Activated T-cell treated with anti-CD3 and anti-CD28 coated beads, Interleukin-2, amount 50 U/mL, for 24 hours (primary cell): Measurements from ENCODE around the gene SOAT2.

Source experiments
- DNase-seq: peaks from one replicate; pipeline ENCODE4 v3.0.0-alpha.2; 2020
- H3K27ac Mint-ChIP-seq: 2 replicates; pipeline ENCODE4 v1.8.0; 2020; ENCODE audit warnings: mild to moderate bottlenecking, mixed read lengths
- H3K27me3 Mint-ChIP-seq: 2 replicates; pipeline ENCODE4 v1.8.0; 2020; ENCODE audit warnings: mixed read lengths
- H3K36me3 Mint-ChIP-seq: 2 replicates; pipeline ENCODE4 v1.8.0; 2020; ENCODE audit warnings: low read depth, mixed read lengths
- H3K4me1 Mint-ChIP-seq: 2 replicates; pipeline ENCODE4 v1.8.0; 2020; ENCODE audit warnings: low read depth, mixed read lengths
- H3K4me3 Mint-ChIP-seq: 2 replicates; pipeline ENCODE4 v1.8.0; 2020; ENCODE audit warnings: mild to moderate bottlenecking, moderate library complexity, mixed read lengths
- H3K9me3 Mint-ChIP-seq: 2 replicates; pipeline ENCODE4 v1.8.0; 2020; ENCODE audit warnings: mixed read lengths

The SOAT2 gene

DNA sequence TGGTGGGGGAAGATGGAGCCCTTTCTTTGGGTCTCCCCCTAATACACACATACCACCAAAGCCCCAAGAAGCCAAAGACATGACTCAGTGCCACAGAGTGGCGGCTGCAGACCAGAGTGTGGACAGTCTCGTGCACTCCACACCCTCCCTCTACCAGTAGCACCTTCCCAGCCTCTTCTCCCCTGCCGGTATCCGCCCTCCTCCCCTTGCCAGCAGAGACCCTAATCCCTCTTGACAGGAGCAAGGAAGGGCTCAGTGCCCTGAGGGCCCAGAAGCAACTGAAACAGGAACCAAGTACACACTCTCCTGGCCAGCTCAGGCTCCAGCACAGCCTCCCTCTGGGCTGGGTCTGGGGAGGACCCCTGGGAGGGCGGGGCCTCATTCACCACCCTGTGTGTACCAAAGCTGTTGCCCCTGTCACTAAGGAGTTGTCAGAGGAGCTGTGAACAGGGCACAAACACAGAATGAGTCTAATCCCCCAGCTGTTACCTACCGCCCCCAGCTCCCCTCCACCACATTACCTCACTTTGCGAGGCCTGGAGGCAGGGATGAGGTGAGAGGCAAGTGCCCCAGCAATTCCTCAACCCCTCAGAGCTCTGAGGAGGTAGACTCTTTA, 32.3 kb upstream of the SOAT2 start:
- Mint-ChIP-seq H3K27ac (peak overlapping the region; percentile 47), H3K9me3 (no peaks in the 10 kb centered on the region), H3K36me3 (peaks cover 88% of the 10 kb centered on the region), H3K4me1 (peaks cover 20% of the 10 kb centered on the region), H3K27me3 (no peaks in the 10 kb centered on the region), H3K4me3 (no peak overlapping the region)
- DNase-seq = peak; percentile 25

DNA sequence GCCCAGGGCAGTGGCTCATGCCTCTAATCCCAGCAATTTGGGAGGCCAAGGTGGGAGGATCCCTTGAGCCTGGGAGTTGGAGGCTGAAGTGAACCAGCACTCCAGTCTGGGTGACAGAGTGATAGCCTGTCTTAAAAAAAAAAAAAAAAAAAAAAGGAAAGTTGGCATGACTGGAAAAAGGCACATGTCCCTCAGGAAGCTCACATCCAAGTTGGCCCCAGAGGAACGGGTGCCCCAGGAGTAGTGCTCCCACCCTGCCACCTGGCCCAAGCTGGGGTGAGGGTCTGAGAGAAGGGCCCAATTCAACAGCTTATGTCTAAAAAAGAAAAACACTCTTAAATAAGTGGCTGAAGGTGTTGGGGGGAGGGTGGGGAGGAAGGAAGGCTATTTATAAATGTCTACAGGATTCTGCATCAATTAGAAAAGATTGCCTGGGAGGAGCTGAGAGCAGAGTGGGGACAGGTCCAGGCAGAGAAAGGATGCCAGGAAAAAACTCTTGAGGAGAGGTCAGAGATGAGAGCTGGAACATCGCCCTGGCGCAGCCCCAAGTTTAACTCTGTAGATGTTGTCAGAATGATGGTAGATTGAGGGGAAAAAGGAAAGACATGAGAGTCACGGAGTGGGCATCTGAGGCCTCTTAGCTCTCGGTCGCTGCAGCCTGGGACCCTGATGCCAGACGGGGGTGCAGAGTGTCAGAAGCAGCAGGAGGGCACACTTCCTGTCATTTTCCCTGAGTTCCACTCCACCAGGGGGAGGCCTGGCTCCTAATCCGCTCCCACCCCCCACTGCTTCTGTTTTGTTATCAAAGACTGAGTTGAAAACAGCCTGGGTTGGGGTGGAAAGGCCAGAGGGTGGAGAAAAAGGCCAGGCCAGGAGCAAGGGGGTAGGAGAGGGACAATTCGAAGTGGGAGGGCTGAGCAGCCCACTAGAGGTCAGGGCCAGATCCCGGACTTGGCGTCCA, 31.4 kb upstream of the SOAT2 start:
- Mint-ChIP-seq H3K27ac (peak overlapping the region; percentile 85), H3K9me3 (no peaks in the 10 kb centered on the region), H3K27me3 (no peaks in the 10 kb centered on the region), H3K4me3 (no peak overlapping the region), H3K36me3 (peaks cover 90% of the 10 kb centered on the region), H3K4me1 (peaks cover 21% of the 10 kb centered on the region)
- DNase-seq = no peak

DNA sequence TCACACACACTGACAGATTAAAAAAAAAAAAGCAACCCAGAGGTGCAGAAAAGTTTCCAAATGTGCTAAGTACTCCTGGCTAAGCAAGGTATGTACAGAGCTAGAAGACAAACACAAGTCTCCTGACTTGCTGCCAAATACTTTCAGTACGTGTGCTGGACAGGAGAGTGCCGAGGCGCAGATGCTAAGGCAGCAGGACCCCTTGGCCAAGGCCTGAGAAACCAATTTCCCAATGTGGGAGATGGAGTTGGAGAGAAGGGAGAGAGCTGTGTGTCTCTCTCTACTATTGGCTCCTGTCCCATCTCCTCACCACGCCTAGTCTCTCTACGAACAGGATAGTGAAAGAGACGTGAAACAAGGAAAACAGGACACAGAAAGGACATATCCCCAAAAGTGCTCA, 29.4 kb upstream of the SOAT2 start:
- peak overlapping the region; percentile 4 for H3K27ac Mint-ChIP-seq
- H3K36me3 Mint-ChIP-seq = peaks cover 90% of the 10 kb centered on the region
- H3K4me3 Mint-ChIP-seq = no peak overlapping the region
- no peak for DNase-seq
- peaks cover 36% of the 10 kb centered on the region for H3K4me1 Mint-ChIP-seq
- H3K9me3 Mint-ChIP-seq = no peaks in the 10 kb centered on the region
- H3K27me3 Mint-ChIP-seq = no peaks in the 10 kb centered on the region

DNA sequence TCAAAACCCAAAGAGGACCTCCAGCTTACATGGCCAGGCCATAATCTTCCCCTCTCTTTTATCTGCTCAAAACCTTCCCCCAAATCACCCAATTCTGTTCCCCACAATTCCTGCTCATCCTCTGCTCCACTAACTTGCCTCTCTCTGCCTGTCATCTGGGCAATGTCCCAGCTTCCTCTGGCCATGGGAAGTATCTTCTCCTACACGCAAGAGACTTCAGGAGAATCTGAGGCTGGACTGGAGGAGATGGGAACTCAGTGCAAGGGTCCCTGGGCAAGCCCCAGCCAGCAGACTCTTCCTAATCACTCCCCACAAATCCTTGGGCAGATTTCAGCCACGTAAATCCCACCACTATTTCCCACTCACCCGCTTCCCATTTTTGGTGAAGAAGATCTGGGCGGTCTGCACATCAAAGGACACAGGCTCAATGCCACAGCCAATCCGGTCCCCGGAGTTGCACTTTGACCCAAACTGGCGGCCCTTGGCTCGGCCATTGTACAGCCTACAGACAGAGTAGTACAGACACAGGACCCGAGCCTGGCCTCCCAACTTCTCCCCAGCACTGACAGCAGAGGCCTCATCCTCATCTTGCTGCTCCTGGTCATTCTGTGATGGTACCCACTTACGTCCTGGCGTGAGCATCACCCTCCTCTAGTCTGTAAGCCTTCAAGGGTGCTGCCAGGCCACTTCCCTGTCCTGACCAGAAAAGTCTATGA, 28.8 kb upstream of the SOAT2 start:
- H3K27ac Mint-ChIP-seq = peak overlapping the region; percentile 38
- H3K27me3 Mint-ChIP-seq = no peaks in the 10 kb centered on the region
- peaks cover 36% of the 10 kb centered on the region for H3K4me1 Mint-ChIP-seq
- no peak overlapping the region for H3K4me3 Mint-ChIP-seq
- peaks cover 88% of the 10 kb centered on the region for H3K36me3 Mint-ChIP-seq
- no peaks in the 10 kb centered on the region for H3K9me3 Mint-ChIP-seq
- DNase-seq = peak; percentile 24

DNA sequence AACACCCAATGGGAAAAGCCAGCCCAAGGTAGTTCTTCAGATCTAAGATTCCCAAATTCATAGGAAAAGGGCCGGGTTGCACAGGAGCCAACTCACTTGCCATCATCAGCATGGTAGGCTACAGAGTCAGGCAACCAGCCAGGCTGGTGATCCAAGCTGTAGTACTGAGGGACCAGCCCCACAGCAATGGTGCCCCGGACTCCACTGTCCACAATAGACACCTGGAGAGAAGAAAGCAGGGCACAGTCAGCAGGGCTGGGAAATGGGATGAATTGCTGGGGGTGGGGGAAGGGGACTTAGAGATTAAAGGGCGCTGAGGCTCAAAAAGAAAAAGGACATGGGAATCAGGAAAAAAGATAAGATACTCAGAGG, 28.3 kb upstream of the SOAT2 start:
- Mint-ChIP-seq H3K4me1 (peaks cover 41% of the 10 kb centered on the region), H3K4me3 (no peak overlapping the region), H3K36me3 (peaks cover 82% of the 10 kb centered on the region), H3K27ac (no peak overlapping the region), H3K27me3 (no peaks in the 10 kb centered on the region), H3K9me3 (no peaks in the 10 kb centered on the region)
- DNase-seq = peak; percentile 12

- Mint-ChIP-seq H3K27ac (peak overlapping the region; percentile 45), H3K9me3 (no peaks in the 10 kb centered on the region), H3K4me3 (no peak overlapping the region), H3K27me3 (no peaks in the 10 kb centered on the region), H3K4me1 (peaks cover 45% of the 10 kb centered on the region), H3K36me3 (peaks cover 67% of the 10 kb centered on the region)
- peak; percentile 15 for DNase-seq
These were observed 26.8 kb upstream of the SOAT2 start for GRCh38 chr12:53076461-53076860.

DNA sequence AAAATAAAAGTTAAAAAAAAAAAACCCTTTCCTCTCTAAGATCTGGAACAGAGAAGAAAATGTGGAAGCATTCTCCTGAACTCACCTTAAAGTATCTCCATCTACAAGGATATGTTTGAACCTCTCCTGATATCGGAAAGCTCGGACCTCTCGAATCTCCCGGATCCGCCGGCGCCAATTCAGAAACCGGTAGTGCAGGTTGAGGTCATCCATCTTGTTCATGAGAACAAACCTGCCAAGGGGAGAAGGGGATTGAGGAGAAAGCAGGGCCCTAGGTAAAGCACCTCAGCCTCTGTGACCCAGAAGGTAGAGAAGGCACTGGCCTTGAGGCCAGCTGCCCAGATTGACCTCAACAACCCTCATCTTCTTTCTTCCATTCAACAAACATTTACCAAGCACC, 26.3 kb upstream of the SOAT2 start:
- Mint-ChIP-seq H3K9me3 (no peaks in the 10 kb centered on the region), H3K27ac (peak overlapping the region; percentile 85), H3K4me3 (peak overlapping the region; percentile 86), H3K27me3 (no peaks in the 10 kb centered on the region), H3K4me1 (peaks cover 44% of the 10 kb centered on the region), H3K36me3 (peaks cover 63% of the 10 kb centered on the region)
- DNase-seq = no peak

DNA sequence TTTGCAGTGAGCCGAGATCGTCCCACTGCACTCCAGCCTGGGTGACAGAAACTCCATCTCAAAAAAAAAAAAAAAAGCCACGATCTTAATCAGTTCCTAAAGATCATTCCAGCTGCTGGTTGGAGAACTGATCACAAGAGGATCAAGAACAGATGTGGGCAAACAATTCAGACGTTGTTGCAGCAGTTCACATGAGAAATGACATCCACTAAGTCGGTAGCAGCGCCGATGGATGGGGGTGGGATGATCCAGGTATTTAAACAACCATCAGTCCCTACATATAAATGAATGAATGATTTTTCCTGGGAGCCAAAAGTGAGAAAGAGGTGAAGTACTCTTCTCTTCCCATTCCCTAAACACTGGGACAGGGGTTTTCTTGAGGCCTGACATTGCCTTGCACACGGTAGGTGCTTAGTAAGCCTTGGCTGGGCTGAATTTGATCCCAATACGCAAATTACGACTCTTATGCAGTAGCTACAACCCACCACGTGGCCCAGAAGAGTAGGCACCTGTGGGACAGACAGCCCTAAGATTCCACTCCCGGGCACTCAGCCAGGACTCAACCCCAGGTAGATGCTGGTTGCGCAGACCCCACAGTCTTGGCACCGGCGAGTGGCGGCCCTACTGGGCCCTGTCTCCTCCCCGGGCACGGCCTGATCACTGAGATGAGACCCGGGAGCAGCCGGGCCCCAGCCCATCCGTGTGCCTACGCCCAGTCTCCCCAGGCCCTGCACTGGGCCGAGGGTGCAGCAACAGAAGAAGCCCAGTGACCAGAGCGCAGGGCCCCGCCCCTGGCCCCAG, 24.7 kb upstream of the SOAT2 start:
- Mint-ChIP-seq H3K4me1 (peaks cover 47% of the 10 kb centered on the region), H3K27ac (peak overlapping the region; percentile 85), H3K27me3 (no peaks in the 10 kb centered on the region), H3K9me3 (no peaks in the 10 kb centered on the region), H3K36me3 (peaks cover 49% of the 10 kb centered on the region), H3K4me3 (peak overlapping the region; percentile 86)
- DNase-seq = no peak

DNA sequence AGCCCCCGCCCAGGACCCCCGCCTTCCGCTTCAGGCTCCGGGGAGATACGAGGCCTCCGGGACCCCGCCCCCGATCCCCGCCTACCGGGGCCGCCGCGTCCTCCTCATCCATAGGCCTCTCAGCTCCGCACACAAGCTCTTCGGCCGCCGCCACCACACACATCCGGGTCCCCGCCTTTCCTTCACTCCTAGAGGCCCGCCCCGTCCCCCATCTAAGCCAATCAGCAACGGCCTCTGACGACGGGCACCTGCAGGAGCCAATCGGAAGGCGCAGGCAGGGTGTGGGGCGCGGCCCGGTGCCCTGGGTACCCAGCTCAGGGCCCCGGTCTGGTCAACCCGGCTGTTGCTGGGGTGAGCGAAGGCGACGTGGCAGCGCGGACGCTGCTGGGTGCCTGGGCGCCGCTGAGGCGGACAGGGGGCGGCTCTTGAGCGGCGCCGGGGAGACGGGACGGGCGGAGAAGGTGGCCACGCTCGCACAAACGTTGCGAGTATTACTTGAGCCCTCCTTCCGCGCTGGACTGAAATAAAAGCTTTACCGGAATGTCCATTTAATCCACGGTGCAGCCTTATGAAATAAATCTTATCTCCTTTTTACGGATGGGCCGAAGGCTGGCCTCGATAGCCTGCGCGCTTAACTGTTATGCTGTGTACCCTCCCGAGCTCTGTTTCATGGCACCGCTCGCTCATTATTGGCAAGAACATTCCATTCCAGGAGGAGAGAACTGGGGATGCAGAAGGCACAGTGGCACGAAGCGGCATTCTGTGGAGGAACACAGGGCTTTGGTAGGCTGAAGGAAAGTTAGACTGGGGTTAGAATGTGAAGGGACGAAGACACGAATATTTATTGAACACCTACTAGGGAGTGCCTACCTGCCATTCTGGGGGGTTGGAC, 23.8 kb upstream of the SOAT2 start, which contains the start of gene SPRYD3:
SPRYD3 (minus strand) TSS at position 165 of the 892 bp plus-strand sequence; CDS start at position 108, 57 bp downstream.
- DNase-seq = peak; percentile 99
- Mint-ChIP-seq H3K36me3 (peaks cover 40% of the 10 kb centered on the region), H3K9me3 (no peaks in the 10 kb centered on the region), H3K4me3 (peak within 1 kb of the TSS; percentile 86), H3K27me3 (no peaks in the 10 kb centered on the region), H3K27ac (peak within 1 kb of the TSS; percentile 85), H3K4me1 (peaks cover 44% of the 10 kb centered on the region)

GRCh38 chr12:53082637-53083175, 20.6 kb upstream of the SOAT2 start:
- no peak overlapping the region for H3K4me3 Mint-ChIP-seq
- peaks cover 29% of the 10 kb centered on the region for H3K4me1 Mint-ChIP-seq
- H3K36me3 Mint-ChIP-seq = peaks cover 8% of the 10 kb centered on the region
- peak overlapping the region; percentile 44 for H3K27ac Mint-ChIP-seq
- H3K27me3 Mint-ChIP-seq = peaks cover 3% of the 10 kb centered on the region
- no peaks in the 10 kb centered on the region for H3K9me3 Mint-ChIP-seq
- no peak for DNase-seq

DNA sequence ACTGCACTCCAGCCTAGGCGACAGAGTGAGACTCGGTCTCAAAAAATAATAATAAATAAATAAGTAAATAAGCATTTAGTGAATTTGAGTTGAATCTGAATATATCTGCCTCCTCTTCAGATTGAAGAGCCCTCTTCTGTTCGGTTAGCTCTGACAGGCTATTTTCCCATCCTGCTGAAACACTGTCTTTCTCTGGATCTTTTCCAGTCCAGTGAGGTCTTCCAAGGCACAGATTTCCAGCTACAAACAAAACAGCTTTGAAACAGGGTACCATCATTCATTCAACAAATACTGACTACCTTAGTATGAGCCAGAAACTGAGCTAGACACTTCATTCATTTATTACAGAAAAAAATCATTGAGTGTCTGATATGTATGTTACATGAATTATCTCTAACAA, 16.9 kb upstream of the SOAT2 start:
- DNase-seq = no peak
- H3K36me3 Mint-ChIP-seq = no peaks in the 10 kb centered on the region
- H3K27ac Mint-ChIP-seq = no peak overlapping the region
- no peak overlapping the region for H3K4me3 Mint-ChIP-seq
- no peaks in the 10 kb centered on the region for H3K9me3 Mint-ChIP-seq
- peaks cover 8% of the 10 kb centered on the region for H3K4me1 Mint-ChIP-seq
- H3K27me3 Mint-ChIP-seq = peaks cover 6% of the 10 kb centered on the region

- no peak for DNase-seq
- Mint-ChIP-seq H3K9me3 (no peaks in the 10 kb centered on the region), H3K4me3 (no peak overlapping the region), H3K27ac (no peak overlapping the region), H3K36me3 (no peaks in the 10 kb centered on the region), H3K27me3 (peaks cover 6% of the 10 kb centered on the region), H3K4me1 (peaks cover 6% of the 10 kb centered on the region)
These were observed 13.2 kb upstream of the SOAT2 start for GRCh38 chr12:53090105-53090504.

- H3K4me1 Mint-ChIP-seq = peaks cover 6% of the 10 kb centered on the region
- no peak overlapping the region for H3K27ac Mint-ChIP-seq
- no peaks in the 10 kb centered on the region for H3K36me3 Mint-ChIP-seq
- DNase-seq = no peak
- H3K27me3 Mint-ChIP-seq = peaks cover 6% of the 10 kb centered on the region
- H3K9me3 Mint-ChIP-seq = no peaks in the 10 kb centered on the region
- H3K4me3 Mint-ChIP-seq = no peak overlapping the region
These were observed 12.7 kb upstream of the SOAT2 start for GRCh38 chr12:53090554-53090953.
